NCI-H1092 treated with DMSO at 0.1 percent for 48 hours (cell line): Measurements from ENCODE around the gene UNC79.
"Not testable (repeated sequence)": the region's sequence is repeated elsewhere in the genome, so short reads cannot be mapped to it uniquely, and the experiment has no call there.

ENCODE experiments used
- DNase-seq: peaks from one replicate; lab custom pipeline; 2025; lab: John Stamatoyannopoulos, UW

Gene UNC79

DNA sequence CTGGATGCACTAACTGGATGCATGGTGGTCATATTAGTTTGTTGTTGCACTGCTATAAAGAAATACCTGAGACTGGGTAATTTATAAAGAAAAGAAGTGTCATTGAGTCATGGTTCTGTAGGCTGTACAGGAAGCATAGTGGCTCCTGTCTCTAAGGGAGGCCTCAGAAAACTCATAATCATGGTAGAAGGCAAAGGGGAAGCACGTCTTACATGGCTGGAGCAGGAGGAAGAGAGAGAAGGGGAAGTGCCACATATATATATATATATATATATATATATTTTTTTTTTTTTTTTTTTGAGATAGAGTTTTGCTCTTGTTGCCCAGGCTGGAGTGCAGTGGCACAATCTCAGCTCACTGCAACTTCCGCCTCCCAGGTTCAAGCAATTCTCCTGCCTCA is 62.9 kb downstream of the UNC79 start:
- DNase-seq: not testable (repeated sequence)

DNA sequence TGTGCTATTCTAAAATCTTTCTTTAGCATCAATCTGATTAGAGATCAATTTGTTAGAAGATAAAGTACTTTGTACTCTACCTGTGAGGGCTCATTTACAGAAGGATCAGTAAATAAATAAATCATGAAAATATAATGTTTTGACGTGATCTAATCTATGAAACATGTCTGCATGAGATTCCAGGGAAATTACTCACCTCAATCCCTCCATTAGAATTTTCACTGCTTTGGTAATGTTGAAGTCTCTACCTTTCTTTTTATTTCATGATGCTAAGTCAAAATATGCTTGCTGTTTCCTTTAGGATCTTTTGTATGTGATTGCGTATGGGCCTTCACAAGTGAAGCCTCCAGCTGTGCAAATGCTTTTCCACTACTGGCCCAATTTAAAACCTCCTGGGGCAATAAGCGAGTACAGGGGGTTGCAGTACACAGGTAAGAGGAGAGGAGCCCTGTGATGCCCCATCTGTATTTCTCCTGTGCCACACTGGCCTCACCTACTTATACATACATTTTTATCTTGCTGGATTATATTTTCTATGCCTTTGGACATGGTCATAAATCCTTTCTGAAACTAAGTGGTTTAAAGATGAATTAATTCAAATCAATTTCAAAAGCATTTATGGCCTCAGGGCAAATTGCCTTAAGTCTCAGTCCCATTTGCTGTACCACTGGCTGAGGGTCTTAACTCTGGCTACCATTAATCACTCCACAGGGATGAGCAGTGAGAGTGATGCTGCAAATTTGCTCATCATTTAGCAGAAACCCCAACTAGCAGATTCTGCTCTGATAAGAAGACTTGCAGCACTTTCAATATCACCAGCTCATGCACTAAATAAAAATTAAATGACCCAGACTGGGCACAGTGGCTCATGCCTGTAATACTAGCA is 66.4 kb downstream of the UNC79 start:
- DNase-seq: no peak

DNA sequence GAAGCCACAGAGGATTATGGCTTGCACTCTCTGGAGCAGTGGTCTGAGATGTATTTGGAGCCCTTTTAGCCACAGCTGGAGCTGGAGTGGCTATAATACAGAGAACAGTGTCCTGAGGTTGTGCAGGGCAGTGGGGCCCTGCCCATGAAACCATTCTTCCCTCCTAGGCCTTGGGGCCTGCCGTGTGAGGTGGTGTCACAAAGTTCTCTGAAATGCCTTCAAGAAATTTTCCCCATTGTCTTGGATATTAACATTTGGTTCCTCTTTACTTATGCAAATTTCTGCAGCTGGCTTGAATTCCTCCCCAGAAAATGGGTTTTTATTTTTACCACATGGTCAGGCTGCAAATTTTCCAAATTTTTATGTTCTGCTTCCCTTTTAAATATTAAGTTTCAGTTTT is 79.3 kb downstream of the UNC79 start:
- DNase-seq: no peak

DNA sequence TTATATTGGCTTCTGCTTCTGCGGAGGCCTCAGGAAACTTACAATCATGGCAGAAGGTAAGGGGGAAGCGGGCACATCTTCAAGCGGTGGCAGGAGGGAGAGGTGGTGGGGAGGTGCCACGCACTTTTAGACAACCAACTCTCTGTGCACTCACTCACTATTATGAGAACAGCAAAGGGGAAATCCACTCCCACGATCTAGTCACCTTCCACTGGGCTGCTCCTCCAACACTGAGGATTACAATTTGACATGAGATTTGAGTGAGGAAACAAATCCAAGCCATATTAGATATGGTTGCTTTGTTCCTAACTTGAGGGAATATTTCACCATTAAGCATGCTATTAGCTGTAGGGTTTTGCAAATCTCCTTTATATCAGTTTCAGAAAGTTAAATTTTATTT is 80.3 kb downstream of the UNC79 start:
- no peak for DNase-seq

DNA sequence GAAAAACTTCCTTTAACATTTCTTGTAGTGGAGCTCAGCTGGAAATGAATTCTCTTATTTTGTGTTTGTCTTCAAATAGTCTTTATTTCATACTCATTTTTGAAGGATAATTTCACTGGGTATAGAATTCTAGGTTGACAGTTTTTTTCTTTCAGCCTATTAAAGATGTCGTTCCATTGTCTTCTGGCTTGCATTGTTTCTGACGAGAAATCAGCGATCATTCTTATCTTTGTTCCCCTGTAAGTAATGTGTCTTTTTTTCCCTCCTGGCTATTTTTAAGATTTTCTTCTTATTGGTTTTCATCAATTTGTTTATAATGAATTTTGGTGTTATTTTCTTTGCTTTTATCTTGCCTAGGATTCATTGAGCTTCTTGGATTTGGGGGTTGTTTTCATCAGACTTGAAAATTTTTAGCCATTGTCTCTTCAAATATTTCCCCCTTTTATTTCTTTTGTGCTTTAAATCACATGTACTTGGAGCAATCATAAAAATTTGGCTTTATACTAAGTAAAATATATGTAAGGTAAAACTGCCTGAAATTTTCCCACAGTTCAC is 89.4 kb downstream of the UNC79 start:
- DNase-seq: no peak

DNA sequence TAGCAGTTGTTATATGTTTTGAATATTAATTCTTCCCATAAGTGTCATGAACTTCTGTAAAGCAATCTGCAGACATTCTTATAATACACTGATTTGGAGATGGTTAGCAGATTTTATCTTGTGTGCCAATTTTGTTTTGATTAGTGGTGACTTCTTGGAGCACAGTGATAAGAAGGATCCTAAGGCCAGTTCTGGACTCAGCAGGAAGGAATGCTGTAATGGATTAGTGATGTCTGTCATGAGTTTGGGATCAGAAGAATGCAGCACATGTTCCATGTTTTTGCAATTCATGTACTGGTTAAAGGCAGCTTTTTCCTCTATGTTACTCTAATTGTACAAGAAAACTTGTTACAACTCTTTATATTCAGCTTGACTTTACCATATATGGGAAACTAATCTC is 91.5 kb downstream of the UNC79 start:
- DNase-seq: no peak

DNA sequence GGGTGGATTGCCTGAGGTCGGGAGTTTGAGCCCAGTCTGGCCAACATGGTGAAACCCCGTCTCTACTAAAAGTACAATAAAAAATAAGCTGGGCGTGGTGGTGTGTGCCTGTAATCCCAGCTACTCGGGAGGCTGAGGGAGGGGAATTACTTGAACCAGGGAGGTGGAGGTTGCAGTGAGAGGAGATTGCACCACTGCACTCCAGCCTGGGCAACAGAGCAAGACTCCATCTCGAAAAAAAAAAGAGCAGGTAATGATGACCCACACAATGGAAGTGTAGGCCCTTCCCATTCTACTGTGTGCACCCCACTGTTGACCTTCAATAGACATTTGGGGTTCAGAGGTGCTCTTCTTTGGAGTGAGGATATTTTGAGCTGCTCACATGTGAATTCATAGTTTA is 94.5 kb downstream of the UNC79 start:
- DNase-seq: not testable (repeated sequence)

DNA sequence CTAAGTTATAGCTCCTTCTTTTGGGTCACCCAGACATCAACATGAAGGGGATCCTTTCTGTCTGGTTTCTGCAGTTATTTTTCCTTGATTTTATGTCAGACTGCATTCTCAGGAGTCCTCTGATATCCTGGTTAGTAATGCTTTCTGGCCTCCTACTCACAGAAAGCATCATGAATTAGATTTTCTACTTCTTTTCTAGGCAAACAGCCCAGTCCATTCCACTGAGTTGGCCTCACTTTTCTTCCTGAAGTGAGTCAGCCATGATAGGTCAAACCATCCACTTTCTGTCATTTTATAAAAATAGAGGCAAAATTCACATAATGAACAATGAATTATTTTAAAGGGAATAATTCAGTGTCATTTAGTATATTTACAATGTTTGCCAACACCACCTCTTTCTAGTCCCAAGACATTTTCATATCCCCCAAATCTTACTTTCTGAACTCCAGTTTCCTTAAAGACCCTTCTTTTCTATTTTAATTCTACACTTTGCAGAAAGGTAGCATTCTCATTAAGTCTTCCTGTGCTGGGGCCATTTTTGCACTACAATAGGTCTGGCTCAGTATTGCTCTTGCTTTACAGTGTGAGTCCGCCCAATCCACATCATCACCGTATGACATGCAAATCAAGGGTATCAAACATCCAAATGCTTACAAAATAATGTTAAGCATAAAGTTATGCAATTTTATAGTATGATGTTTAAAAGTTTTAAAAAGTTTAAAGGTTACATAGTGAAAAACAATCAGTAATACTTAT is 95.1 kb downstream of the UNC79 start:
- DNase-seq: no peak

DNA sequence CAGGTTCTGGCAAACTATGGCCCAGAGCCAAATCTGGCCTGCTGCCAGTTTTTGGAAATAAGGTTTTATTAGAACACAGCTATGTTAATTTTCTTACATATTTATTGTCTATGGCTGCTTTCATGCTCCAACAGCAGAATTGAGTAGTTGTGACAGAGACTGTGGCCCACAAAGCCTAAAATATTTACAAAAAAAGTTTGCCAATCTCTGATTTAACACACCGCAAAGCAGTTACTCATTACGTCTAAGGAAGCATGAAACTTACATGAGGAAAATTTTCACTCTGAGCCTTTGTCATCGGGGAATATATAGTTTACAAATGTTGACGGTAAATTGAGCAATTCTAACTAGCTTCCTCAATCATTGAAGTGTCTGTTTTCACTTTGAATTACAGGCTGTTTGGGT is 96.5 kb downstream of the UNC79 start:
- no peak for DNase-seq

DNA sequence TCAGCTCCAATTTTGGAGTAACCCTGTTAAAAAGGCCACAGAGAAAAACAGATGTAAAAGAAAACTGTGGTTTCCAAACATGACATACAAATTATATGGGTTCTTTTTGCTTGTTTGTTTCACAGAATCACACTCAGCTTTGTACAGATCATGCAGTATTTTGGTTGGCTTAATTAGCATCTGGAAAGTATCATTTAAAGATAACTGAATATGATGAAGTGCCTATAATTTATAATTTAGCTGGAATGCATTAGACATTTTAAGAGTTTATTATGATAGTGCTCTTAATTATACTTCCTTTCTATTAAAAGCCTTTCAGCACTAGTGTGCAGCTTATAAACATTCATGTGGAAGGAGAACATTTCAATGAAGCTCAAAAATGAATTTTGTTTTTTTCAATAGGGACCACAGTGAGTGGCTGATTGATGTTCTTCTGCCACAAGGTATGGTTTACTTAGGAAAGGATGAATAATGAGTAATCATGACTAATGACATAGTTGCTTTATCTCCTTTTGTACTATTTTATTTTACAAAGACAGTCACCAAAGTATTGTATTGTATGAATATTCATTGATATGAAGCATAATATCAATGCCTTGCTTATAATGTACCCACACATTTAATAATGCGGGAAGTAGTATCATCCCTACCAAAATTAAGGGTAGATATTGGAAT is 98.3 kb downstream of the UNC79 start:
- DNase-seq: no peak

DNA sequence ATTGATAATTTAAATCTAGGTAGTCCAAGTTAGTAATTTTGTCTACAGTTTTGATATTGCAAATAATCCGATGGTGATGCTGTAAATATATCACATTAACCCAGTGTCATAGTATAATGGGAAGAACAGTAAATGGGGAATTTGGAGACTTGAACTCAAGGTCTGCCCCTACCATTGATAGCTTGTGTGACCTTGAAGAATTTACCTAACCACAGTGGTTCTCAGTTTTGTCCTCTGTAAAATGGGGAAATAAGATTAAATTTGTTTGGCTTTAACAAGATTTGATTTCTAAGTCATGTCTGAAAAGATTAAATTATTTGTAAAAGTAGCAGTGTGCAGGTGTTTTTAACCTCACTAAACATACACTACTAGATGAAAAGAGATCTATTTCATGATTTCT is 100.9 kb downstream of the UNC79 start:
- DNase-seq: no peak

DNA sequence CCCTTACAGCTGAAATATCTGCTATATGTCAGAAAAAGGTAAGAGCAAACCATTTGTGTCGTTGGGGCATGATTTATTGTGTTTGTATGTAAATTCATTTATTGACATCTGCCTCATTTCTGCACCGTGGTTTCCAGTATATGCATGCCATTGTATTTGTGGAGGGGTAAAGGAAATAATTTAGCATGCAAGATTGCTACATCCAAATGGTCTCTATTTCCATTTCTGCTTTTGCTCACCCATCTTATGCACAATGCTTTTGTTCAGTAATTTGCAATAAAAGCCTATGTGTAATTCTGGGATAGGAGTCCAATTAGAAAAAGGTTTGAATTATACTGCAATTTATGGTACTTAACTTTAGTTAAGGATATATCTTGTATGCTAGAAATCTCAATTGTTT is 101.8 kb downstream of the UNC79 start:
- no peak for DNase-seq

DNA sequence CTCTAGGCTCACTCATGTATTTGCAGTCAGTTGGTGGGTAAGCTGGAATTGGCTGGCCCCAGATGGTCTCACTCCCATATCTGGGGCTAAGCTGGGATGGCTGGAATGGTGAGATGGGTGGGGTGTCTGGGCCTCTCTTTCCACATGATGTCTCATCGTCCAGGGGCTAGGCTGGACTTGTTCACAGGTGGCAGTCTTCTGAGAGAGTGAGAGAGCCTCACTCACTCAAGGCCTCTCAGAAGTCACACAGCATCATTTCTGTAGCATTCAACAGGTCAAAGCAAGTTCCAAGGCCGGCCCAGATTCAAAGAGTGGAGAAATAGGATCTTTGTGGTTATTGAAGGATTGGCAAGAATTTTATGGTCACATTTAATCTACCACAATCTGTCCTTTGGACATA is 102.7 kb downstream of the UNC79 start:
- no peak for DNase-seq

DNA sequence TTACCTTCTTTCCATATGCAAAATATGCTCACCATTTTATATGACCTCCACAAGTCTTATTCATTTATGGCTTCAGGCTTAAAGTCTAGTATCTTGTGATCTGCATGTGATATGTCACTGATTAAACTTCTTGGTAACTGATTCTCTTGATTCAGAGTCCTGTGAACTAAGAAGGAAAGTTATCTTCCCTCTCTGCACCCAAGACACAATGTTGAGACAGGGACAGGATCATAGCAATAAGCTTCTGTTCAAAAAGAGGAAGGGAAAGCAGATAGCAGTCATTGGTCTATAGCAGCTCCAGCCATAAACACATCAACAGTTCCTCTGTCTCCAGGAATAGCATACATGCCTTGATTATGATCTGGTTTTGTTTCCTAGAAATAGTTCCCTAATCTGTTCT is 103.1 kb downstream of the UNC79 start:
- no peak for DNase-seq

DNA sequence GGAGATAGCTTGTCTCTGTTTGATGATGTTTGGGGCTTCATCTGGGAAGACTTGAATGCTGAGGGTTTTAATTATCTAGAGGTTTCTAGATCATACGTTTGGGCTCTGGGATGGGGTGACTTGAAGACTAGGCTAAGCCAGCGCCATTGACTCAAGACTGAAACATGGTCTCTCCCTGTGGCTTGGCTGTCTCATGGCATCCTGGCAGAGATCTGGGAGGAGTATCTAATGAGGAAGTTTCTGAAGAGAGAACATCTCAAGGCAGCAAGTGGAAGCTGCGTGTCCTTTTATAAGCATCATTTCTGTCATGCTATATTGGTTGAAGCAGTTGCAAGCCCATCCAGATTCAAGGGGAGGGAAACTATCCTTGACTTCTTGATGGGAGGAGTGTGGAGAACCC is 104.8 kb downstream of the UNC79 start:
- no peak for DNase-seq

DNA sequence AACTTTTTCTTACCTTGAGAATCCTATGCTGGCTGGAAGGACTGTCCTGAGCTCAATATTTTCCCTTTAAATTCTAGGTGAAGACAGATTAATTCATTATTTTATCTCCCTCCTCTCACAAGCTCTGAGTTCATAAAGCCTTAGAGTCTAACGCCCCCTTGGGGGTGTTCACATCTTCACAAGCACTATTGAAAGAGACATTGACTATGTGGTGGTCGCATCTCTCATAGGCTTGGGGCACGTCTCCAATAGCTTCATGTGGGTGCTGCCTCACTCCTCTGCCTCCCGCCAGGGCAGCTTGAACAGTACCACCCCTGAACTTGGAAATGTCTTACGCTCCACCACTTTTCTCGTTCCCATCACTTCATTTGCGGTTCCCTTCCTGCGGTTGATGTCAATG is 106.2 kb downstream of the UNC79 start:
- DNase-seq: no peak

DNA sequence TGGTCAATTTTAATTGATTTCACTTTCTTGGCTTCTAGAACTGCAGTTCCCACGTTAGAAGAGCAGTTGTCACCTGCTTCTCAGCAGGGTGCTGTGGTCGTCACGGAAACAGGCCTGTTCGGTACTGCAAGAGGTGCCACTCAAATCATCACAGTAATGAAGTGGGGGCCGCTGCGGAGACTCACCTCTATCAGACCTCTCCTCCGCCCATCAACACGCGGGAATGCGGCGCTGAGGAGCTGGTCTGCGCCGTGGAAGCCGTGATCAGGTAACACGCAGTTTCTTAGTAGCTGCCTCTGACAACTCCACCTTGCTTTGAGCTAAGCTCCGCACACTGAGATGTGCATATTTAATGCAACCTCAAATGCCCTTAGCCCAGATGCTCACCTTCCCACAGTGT is 107.2 kb downstream of the UNC79 start:
- DNase-seq: no peak

DNA sequence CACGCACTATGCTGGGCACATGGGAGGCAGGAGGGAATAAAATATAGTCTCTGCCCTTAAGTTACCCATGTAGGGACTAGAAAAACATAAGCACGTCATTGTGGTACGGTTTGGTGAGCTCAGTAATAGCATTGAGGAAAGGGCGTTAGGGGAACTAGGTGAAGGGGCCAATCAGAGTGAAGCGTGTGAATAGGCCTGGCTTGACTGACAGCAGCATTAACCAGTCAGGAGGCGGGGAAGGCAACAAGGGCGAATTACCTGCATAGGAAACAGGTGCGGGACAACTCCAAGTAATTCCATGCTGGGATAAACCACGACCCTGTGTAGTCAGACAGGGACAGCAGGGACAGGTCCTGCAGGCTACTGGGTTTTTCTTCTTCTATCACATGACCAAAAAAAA is 107.7 kb downstream of the UNC79 start:
- no peak for DNase-seq

DNA sequence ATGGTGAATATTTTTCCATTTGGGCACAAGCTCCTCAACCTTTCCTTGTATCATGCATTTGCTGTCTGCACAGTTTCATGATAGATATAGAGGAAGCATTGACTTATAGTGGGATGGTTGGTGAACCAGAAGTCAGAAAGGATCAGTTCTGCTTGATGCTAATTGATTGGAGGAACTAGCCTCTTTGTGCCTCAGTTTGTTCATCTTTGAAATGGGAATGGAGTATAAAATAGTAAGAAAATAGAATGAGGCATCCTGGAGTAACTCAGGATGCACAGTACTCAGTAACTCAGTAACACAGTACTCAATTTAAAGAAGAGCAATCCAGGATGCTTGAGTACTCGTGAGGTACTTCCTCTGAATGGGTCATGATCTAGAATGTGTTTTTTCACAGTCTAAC is 109.5 kb downstream of the UNC79 start:
- no peak for DNase-seq

DNA sequence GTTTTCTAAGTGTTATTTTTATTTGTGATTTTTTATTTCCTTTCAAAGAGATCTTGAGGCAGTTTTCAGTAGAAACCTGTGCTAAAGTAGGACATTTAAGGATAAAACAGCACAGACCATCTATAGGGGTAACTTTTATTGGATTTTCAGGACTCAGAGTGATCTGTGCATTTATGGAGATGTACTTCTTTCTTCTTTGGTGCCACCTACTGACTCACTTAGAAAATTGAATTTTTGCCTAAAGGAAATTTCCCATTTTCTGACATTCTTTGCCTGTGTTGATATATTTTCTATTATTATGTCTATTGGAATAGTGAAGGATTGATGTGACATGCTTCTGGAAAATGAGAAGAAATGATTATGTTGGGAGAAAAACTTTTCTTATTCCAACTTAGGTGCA is 113.0 kb downstream of the UNC79 start:
- DNase-seq: peak; percentile 20

DNA sequence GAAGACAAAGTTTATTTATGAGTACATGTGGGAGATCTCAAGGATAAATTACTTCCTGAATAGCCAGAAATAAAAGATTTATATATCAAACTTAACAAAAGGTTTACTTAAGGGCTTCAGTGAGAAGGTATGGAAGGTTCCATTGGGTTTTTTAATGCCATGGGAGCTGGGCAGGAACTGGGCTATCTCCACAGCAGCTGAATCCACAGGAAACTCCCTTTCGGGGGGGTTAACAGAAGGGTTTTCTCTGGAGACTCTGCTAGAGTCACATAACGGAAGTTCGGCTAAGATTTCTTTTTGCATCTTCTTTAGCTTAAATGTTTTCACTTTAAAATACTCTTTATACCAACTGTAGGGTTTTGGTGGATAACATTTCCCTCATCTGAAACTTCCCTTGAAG is 113.5 kb downstream of the UNC79 start:
- DNase-seq: no peak

DNA sequence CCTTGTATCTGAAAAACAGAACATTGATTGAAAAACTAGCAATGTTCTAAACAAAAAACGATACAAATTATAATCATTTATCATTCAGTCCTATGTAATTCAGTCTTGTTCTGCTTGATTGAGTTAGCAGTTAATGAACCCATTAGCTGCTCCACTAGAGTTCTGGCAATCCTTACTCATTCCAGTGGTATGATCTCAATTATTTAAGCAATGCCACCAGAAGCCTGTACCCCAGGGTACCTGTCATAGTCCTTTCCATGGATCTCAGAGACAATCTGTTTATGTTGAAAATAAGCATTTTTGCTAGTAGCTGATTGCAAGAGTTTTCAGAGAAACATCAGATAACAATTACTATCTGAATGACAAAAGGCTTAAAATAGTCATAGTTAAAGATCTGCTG is 115.9 kb downstream of the UNC79 start:
- DNase-seq: no peak
